ENCODE data around the gene ACTN4. TPM values are rescaled to one million over a fixed set of nuclear protein-coding genes. Genes with fewer than 3 reads are reported as not detected.

Gene ACTN4
- total and polyA plus RNA-seq, 2 experiments from 2014 or later, result 68.9 to 427 TPM

DNA sequence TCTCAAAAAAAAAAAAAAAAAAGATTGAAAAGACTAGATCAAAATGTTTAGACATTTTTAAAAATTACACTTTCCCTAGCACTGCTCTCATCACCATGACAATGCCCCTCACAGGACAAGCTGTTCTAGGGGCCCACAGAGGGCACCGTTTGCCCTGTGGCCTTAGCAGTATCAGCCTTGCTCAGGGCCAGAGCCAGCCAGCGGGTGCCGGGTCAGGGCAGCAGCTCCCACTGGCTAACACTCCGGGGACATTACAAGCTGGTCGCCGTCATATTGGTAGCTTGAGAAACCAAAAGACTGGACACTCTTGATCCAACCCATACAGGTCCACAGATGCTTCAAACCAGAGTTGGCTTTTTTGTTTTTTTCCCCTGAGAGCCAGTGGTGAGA is 78.8 kb downstream of the ACTN4 start:
- Mint-ChIP-seq H3K4me3 (no peak overlapping the region), H3K27ac (no peak overlapping the region; the same call in 1 of the 2 replicates), H3K4me1 (peaks cover 11% of the 10 kb centered on the region), H3K9me3 (no peaks in the 10 kb centered on the region), H3K27me3 (ENCODE audit: insufficient read depth, low read depth, poor library complexity) (peaks cover 21% of the 10 kb centered on the region), H3K36me3 (ENCODE audit: low read depth) (peaks cover 67% of the 10 kb centered on the region)
- Histone ChIP-seq H4K20me1 (replicated peaks; ENCODE audit: insufficient read depth) (peaks cover 9% of the 10 kb centered on the region), H3K27ac (ENCODE audit: low read depth) (no peak overlapping the region), H3K9me2 (ENCODE audit: insufficient read depth) (no peaks in the 10 kb centered on the region), H3K79me2 (replicated peaks; ENCODE audit: insufficient read depth) (no peaks in the 10 kb centered on the region), H2AFZ (no peak overlapping the region), H3K4me2 (no peak overlapping the region), H3K36me3 (ENCODE audit: insufficient read depth) (peaks cover 27% of the 10 kb centered on the region), H3K4me1 (ENCODE audit: insufficient read depth) (no peaks in the 10 kb centered on the region; the same call in 1 of the 2 replicates), H3K27me3 (ENCODE audit: insufficient read depth) (no peaks in the 10 kb centered on the region), H3K4me3 (no peak overlapping the region), H3F3A (replicated peaks; ENCODE audit: low read depth) (peaks cover 27% of the 10 kb centered on the region; the same call in 1 of the 2 replicates)
- DNase-seq (ENCODE audit: low spot score) (no peak), ATAC-seq (no peak)
- TF ChIP-seq CREB1 (CRISPR knock-in tag; IDR thresholded peaks at IDR 0.05; ENCODE audit: low read depth), result no peak
- no peak for TF ChIP-seq POLR2AphosphoS5 (IDR thresholded peaks at IDR 0.05; ENCODE audit: low read depth)
- no peak for TF ChIP-seq EZH2 (IDR thresholded peaks at IDR 0.05; ENCODE audit: low read depth, unreplicated experiment)

DNA sequence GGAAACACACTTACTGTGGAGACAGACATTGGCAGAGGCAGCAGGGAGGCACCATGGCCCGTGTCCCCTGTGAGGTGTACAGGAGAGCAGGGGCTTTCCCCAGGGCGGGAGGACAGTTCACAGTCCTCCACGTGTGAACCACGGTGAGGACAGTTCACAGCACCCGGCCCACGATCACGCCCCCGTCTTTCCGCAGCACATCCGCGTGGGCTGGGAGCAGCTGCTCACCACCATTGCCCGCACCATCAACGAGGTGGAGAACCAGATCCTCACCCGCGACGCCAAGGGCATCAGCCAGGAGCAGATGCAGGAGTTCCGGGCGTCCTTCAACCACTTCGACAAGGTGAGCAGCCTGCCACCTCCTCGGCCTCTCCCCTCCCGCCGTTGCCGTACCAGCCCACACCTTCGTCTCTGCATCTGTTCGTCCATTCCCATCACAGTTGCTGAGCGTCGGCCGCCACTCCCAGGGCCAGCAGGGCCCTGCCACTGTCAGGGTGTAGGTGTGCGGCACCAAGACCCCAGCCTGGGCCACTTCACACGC is 79.4 kb downstream of the ACTN4 start:
- H3K27ac Mint-ChIP-seq, result no peak overlapping the region
- H3F3A ChIP-seq (replicated peaks; ENCODE audit: low read depth), result peaks cover 30% of the 10 kb centered on the region; the same call in 1 of the 2 replicates
- ATAC-seq (no peak), DNase-seq (ENCODE audit: low spot score) (no peak)
- peaks cover 24% of the 10 kb centered on the region for H3K27me3 Mint-ChIP-seq (ENCODE audit: insufficient read depth, low read depth, poor library complexity)
- peaks cover 9% of the 10 kb centered on the region for H4K20me1 ChIP-seq (replicated peaks; ENCODE audit: insufficient read depth)
- H3K27me3 ChIP-seq (ENCODE audit: insufficient read depth), result no peaks in the 10 kb centered on the region
- H3K79me2 ChIP-seq (replicated peaks; ENCODE audit: insufficient read depth), result no peaks in the 10 kb centered on the region
- H3K9me3 Mint-ChIP-seq, result no peaks in the 10 kb centered on the region
- peaks cover 69% of the 10 kb centered on the region for H3K36me3 Mint-ChIP-seq (ENCODE audit: low read depth)
- no peak for TF ChIP-seq POLR2AphosphoS5 (IDR thresholded peaks at IDR 0.05; ENCODE audit: low read depth)
- TF ChIP-seq, protein P1, sequence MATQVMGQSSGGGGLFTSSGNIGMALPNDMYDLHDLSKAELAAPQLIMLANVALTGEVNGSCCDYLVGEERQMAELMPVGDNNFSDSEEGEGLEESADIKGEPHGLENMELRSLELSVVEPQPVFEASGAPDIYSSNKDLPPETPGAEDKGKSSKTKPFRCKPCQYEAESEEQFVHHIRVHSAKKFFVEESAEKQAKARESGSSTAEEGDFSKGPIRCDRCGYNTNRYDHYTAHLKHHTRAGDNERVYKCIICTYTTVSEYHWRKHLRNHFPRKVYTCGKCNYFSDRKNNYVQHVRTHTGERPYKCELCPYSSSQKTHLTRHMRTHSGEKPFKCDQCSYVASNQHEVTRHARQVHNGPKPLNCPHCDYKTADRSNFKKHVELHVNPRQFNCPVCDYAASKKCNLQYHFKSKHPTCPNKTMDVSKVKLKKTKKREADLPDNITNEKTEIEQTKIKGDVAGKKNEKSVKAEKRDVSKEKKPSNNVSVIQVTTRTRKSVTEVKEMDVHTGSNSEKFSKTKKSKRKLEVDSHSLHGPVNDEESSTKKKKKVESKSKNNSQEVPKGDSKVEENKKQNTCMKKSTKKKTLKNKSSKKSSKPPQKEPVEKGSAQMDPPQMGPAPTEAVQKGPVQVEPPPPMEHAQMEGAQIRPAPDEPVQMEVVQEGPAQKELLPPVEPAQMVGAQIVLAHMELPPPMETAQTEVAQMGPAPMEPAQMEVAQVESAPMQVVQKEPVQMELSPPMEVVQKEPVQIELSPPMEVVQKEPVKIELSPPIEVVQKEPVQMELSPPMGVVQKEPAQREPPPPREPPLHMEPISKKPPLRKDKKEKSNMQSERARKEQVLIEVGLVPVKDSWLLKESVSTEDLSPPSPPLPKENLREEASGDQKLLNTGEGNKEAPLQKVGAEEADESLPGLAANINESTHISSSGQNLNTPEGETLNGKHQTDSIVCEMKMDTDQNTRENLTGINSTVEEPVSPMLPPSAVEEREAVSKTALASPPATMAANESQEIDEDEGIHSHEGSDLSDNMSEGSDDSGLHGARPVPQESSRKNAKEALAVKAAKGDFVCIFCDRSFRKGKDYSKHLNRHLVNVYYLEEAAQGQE (IDR thresholded peaks at IDR 0.05; ENCODE audit: unreplicated experiment), result no peak
- TF ChIP-seq ZNF114 (CRISPR knock-in tag; IDR thresholded peaks at IDR 0.05), result no peak
- TF ChIP-seq EZH2 (IDR thresholded peaks at IDR 0.05; ENCODE audit: low read depth, unreplicated experiment), result no peak
- TF ChIP-seq, protein P2, sequence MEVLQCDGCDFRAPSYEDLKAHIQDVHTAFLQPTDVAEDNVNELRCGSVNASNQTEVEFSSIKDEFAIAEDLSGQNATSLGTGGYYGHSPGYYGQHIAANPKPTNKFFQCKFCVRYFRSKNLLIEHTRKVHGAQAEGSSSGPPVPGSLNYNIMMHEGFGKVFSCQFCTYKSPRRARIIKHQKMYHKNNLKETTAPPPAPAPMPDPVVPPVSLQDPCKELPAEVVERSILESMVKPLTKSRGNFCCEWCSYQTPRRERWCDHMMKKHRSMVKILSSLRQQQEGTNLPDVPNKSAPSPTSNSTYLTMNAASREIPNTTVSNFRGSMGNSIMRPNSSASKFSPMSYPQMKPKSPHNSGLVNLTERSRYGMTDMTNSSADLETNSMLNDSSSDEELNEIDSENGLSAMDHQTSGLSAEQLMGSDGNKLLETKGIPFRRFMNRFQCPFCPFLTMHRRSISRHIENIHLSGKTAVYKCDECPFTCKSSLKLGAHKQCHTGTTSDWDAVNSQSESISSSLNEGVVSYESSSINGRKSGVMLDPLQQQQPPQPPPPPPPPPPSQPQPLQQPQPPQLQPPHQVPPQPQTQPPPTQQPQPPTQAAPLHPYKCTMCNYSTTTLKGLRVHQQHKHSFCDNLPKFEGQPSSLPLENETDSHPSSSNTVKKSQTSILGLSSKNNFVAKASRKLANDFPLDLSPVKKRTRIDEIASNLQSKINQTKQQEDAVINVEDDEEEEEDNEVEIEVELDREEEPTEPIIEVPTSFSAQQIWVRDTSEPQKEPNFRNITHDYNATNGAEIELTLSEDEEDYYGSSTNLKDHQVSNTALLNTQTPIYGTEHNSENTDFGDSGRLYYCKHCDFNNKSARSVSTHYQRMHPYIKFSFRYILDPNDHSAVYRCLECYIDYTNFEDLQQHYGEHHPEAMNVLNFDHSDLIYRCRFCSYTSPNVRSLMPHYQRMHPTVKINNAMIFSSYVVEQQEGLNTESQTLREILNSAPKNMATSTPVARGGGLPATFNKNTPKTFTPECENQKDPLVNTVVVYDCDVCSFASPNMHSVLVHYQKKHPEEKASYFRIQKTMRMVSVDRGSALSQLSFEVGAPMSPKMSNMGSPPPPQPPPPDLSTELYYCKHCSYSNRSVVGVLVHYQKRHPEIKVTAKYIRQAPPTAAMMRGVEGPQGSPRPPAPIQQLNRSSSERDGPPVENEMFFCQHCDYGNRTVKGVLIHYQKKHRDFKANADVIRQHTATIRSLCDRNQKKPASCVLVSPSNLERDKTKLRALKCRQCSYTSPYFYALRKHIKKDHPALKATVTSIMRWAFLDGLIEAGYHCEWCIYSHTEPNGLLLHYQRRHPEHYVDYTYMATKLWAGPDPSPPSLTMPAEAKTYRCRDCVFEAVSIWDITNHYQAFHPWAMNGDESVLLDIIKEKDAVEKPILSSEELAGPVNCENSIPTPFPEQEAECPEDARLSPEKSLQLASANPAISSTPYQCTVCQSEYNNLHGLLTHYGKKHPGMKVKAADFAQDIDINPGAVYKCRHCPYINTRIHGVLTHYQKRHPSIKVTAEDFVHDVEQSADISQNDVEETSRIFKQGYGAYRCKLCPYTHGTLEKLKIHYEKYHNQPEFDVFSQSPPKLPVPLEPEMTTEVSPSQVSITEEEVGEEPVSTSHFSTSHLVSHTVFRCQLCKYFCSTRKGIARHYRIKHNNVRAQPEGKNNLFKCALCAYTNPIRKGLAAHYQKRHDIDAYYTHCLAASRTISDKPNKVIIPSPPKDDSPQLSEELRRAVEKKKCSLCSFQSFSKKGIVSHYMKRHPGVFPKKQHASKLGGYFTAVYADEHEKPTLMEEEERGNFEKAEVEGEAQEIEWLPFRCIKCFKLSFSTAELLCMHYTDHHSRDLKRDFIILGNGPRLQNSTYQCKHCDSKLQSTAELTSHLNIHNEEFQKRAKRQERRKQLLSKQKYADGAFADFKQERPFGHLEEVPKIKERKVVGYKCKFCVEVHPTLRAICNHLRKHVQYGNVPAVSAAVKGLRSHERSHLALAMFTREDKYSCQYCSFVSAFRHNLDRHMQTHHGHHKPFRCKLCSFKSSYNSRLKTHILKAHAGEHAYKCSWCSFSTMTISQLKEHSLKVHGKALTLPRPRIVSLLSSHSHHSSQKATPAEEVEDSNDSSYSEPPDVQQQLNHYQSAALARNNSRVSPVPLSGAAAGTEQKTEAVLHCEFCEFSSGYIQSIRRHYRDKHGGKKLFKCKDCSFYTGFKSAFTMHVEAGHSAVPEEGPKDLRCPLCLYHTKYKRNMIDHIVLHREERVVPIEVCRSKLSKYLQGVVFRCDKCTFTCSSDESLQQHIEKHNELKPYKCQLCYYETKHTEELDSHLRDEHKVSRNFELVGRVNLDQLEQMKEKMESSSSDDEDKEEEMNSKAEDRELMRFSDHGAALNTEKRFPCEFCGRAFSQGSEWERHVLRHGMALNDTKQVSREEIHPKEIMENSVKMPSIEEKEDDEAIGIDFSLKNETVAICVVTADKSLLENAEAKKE (CRISPR knock-in tag; IDR thresholded peaks at IDR 0.05), result no peak
- H3K4me3 ChIP-seq, result no peak overlapping the region
- H3K9me2 ChIP-seq (ENCODE audit: insufficient read depth), result no peaks in the 10 kb centered on the region
- H2AFZ ChIP-seq, result no peak overlapping the region
- H3K4me1 Mint-ChIP-seq, result peaks cover 11% of the 10 kb centered on the region
- no peak overlapping the region for H3K4me2 ChIP-seq
- no peak overlapping the region for H3K4me3 Mint-ChIP-seq
- peaks cover 27% of the 10 kb centered on the region for H3K36me3 ChIP-seq (ENCODE audit: insufficient read depth)
- no peaks in the 10 kb centered on the region; the same call in 1 of the 2 replicates for H3K4me1 ChIP-seq (ENCODE audit: insufficient read depth)
- no peak overlapping the region for H3K27ac ChIP-seq (ENCODE audit: low read depth)

Measured in GM23338 (cell line).